DOHH2 (cell line): Measurements from ENCODE around the gene CMIP.

ENCODE experiments used
- H3F3A ChIP-seq: fragments of 200-600 bp; sonication (generic), shearing (Covaris generic); 2 replicates; pipeline ENCODE4 v1.6.0; 2016; ENCODE audit warnings: antibody characterized with exemption, mild to moderate bottlenecking; ENCODE audit not compliant: control insufficient read depth, insufficient read depth
- H3K27ac ChIP-seq: fragments of 200-600 bp; sonication (generic); 2 replicates; pipeline ENCODE4 v1.5.1; 2014; ENCODE audit warnings: low read depth, mild to moderate bottlenecking, low read length, moderate library complexity
- H3K27me3 ChIP-seq: fragments of 200-600 bp; sonication (generic); 2 replicates; pipeline ENCODE4 v1.6.1; 2014; ENCODE audit warnings: mild to moderate bottlenecking, low read length, mixed read lengths; ENCODE audit not compliant: control insufficient read depth
- H3K36me3 ChIP-seq: fragments of 200-600 bp; sonication (generic); 2 replicates; pipeline ENCODE4 v1.6.1; 2014; ENCODE audit warnings: mild to moderate bottlenecking, low read length, moderate library complexity, mixed read lengths; ENCODE audit not compliant: control insufficient read depth
- H3K4me1 ChIP-seq: fragments of 200-600 bp; sonication (generic); 2 replicates; pipeline ENCODE4 v1.6.1; 2014; ENCODE audit warnings: mild to moderate bottlenecking, low read length, mixed read lengths; ENCODE audit not compliant: control insufficient read depth
- H3K4me2 ChIP-seq: fragments of 200-600 bp; sonication (generic); 2 replicates; pipeline ENCODE4 v1.6.0; 2014; ENCODE audit warnings: mild to moderate bottlenecking, low read length, moderate library complexity
- H3K4me3 ChIP-seq: fragments of 200-600 bp; sonication (generic); 2 replicates; pipeline ENCODE4 v1.5.1; 2014; ENCODE audit warnings: mild to moderate bottlenecking, low read length, mixed read lengths
- H3K79me2 ChIP-seq: fragments of 200-600 bp; sonication (generic); 2 replicates; pipeline ENCODE4 v1.6.1; 2014; ENCODE audit warnings: mild to moderate bottlenecking, low read length, mixed read lengths; ENCODE audit not compliant: control insufficient read depth
- H3K9me2 ChIP-seq: fragments of 200-600 bp; sonication (generic); replicated peaks from 2 replicates; pipeline ENCODE4 v1.6.1; 2014; ENCODE audit warnings: mild to moderate bottlenecking, low read length, mixed read lengths; ENCODE audit not compliant: control insufficient read depth
- H3K9me3 ChIP-seq: fragments of 200-600 bp; sonication (generic); 2 replicates; pipeline ENCODE4 v1.6.1; 2014; ENCODE audit warnings: antibody characterized with exemption, low read length, mixed read lengths; ENCODE audit not compliant: control insufficient read depth, insufficient read depth
- H4K20me1 ChIP-seq: fragments of 200-600 bp; sonication (generic); 2 replicates; pipeline ENCODE4 v1.6.0; 2014; ENCODE audit warnings: low read depth, mild to moderate bottlenecking, antibody characterized with exemption, low read length, moderate library complexity; ENCODE audit not compliant: control insufficient read depth, insufficient read depth
- EZH2phosphoT487 ChIP-seq: fragments of 200-600 bp; sonication (generic); IDR thresholded peaks from 2 replicates; pipeline ENCODE4 v1.6.1; 2017; ENCODE audit warnings: borderline replicate concordance, mild to moderate bottlenecking, antibody characterized with exemption, low read length, moderate library complexity, mixed read lengths
- TF ChIP-seq, protein P1 (sequence below): fragments of 200-600 bp; sonication (generic); IDR thresholded peaks from one replicate; pipeline ENCODE4 v1.5.1; 2014; ENCODE audit warnings: antibody characterized with exemption, mild to moderate bottlenecking, low read depth, low read length; ENCODE audit not compliant: poor library complexity, severe bottlenecking

CMIP gene

GRCh38 chr16:81612351-81613163, 167.9 kb downstream of the CMIP start:
- Histone ChIP-seq H3K9me2 (no peaks in the 10 kb centered on the region), H3K4me1 (peaks cover 29% of the 10 kb centered on the region), H3K36me3 (no peaks in the 10 kb centered on the region), H3K27ac (no peak overlapping the region), H3K9me3 (no peaks in the 10 kb centered on the region), H3K4me2 (no peak overlapping the region), H4K20me1 (peaks cover 11% of the 10 kb centered on the region; the same call in 1 of the 2 replicates), H3F3A (no peaks in the 10 kb centered on the region), H3K79me2 (no peaks in the 10 kb centered on the region), H3K4me3 (no peak overlapping the region), H3K27me3 (no peaks in the 10 kb centered on the region)
- no peak for TF ChIP-seq EZH2phosphoT487
- TF ChIP-seq, protein P1, sequence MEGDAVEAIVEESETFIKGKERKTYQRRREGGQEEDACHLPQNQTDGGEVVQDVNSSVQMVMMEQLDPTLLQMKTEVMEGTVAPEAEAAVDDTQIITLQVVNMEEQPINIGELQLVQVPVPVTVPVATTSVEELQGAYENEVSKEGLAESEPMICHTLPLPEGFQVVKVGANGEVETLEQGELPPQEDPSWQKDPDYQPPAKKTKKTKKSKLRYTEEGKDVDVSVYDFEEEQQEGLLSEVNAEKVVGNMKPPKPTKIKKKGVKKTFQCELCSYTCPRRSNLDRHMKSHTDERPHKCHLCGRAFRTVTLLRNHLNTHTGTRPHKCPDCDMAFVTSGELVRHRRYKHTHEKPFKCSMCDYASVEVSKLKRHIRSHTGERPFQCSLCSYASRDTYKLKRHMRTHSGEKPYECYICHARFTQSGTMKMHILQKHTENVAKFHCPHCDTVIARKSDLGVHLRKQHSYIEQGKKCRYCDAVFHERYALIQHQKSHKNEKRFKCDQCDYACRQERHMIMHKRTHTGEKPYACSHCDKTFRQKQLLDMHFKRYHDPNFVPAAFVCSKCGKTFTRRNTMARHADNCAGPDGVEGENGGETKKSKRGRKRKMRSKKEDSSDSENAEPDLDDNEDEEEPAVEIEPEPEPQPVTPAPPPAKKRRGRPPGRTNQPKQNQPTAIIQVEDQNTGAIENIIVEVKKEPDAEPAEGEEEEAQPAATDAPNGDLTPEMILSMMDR: no peak

DNA sequence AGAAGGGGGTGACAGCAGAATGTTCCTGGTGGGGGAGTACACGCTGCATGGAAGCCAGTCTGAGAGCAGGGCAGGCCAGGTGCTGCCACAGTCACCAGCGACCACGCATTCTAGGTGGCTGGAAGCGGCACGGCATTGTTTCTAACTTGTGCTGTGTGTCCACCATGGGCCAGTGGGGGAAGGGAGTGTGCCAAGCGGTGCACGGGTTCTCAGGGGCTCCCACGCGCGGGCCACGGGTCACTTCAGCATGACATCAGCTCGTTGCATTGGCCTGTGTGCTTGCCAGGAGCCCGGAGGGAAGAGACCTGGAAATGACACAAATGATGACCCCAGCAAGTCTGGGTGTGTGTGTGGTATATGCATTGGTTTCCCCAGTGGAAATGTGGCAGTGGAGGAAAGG, 169.6 kb downstream of the CMIP start:
- Histone ChIP-seq H3K4me1 (peaks cover 20% of the 10 kb centered on the region), H3K4me3 (no peak overlapping the region), H3K27ac (no peak overlapping the region), H3K27me3 (no peaks in the 10 kb centered on the region), H3K9me2 (no peaks in the 10 kb centered on the region), H4K20me1 (peaks cover 11% of the 10 kb centered on the region; the same call in 1 of the 2 replicates), H3K9me3 (no peaks in the 10 kb centered on the region), H3K4me2 (no peak overlapping the region), H3K36me3 (no peaks in the 10 kb centered on the region), H3F3A (no peaks in the 10 kb centered on the region), H3K79me2 (no peaks in the 10 kb centered on the region)
- TF ChIP-seq, protein P1: no peak
- no peak for TF ChIP-seq EZH2phosphoT487

- Histone ChIP-seq H3K27ac (no peak overlapping the region), H3K79me2 (no peaks in the 10 kb centered on the region), H3K4me1 (peaks cover 16% of the 10 kb centered on the region), H3K9me3 (no peaks in the 10 kb centered on the region), H3K4me3 (no peak overlapping the region), H3F3A (no peaks in the 10 kb centered on the region), H3K9me2 (no peaks in the 10 kb centered on the region), H4K20me1 (peaks cover 11% of the 10 kb centered on the region; the same call in 1 of the 2 replicates), H3K4me2 (no peak overlapping the region), H3K27me3 (no peaks in the 10 kb centered on the region), H3K36me3 (no peaks in the 10 kb centered on the region)
- TF ChIP-seq, protein P1: no peak
- no peak for TF ChIP-seq EZH2phosphoT487
These were observed 170.2 kb downstream of the CMIP start for GRCh38 chr16:81614654-81615359.
